ENCODE data around the gene CD19.

DNA sequence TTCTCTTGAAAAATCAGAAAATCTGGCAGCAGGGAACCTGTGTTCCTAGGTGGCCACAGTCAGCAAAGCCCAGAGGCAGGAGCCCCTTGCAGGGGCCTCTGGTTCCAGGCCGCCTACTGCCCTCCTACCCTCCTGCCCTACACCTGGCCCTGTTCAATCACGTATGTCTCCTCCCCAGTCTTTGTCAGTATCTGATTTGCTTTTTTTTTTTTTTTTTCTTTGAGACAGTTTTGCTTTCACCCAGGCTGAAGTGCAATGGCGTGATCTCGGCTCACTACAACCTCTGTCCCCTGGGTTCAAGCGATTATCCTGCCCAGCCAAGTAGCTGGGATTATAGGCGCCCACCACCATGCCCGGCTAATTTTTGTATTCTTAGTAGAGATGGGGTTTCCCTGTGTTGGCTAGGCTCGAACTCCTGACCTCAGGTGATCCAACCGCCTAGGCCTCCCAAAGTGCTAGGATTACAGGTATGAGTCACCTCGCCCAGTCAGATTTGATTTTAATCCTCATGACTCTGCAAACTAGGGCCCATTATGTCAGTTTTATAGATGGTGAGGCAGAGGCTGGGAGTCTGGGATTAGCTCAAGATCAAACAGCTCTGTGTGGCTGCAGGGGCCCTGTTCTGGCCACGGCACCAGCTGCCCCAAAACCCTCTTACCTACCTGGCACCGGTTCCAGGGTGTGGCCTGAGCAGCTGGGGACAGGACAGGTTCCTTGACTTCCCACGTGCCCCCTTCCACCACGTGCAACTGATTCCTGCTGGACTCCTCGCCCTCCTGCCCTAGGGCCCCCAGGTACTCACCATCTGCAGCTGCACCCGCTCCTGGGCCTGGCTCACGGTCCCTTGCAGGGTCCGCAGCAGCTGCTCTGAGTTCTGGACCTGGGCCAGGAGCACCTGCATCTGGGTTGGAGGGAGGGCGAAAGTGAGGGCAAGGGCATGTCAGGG lies 21.4 kb upstream of the CD19 start:
- TF ChIP-seq POLR2A (IDR thresholded peaks at IDR 0.05): no peak
- TF ChIP-seq, protein P1, sequence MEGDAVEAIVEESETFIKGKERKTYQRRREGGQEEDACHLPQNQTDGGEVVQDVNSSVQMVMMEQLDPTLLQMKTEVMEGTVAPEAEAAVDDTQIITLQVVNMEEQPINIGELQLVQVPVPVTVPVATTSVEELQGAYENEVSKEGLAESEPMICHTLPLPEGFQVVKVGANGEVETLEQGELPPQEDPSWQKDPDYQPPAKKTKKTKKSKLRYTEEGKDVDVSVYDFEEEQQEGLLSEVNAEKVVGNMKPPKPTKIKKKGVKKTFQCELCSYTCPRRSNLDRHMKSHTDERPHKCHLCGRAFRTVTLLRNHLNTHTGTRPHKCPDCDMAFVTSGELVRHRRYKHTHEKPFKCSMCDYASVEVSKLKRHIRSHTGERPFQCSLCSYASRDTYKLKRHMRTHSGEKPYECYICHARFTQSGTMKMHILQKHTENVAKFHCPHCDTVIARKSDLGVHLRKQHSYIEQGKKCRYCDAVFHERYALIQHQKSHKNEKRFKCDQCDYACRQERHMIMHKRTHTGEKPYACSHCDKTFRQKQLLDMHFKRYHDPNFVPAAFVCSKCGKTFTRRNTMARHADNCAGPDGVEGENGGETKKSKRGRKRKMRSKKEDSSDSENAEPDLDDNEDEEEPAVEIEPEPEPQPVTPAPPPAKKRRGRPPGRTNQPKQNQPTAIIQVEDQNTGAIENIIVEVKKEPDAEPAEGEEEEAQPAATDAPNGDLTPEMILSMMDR (IDR thresholded peaks at IDR 0.05): no peak
